NB4 (cell line): Measurements from ENCODE around the gene PDK2.

Experiments
- DNase-seq: peaks from one replicate; pipeline ENCODE4 v3.0.0; 2010; ENCODE audit warnings: low read depth
- H3K4me3 ChIP-seq: one replicate; pipeline ENCODE4 v1.5.1; 2011; ENCODE audit warnings: mild to moderate bottlenecking, low read depth, low read length, moderate library complexity
- CTCF ChIP-seq: IDR thresholded peaks from one replicate; pipeline ENCODE4 v1.5.1; 2012; ENCODE audit warnings: low read depth, low read length
- MAX ChIP-seq: IDR thresholded peaks from 2 replicates; pipeline ENCODE4 v1.6.1; 2011; ENCODE audit warnings: low read depth, low read length
- MYC ChIP-seq: IDR thresholded peaks from 2 replicates; pipeline ENCODE4 v1.6.1; 2011; ENCODE audit warnings: low read depth, low read length
- POLR2A ChIP-seq: IDR thresholded peaks from 2 replicates; pipeline ENCODE4 v1.6.1; 2011; ENCODE audit warnings: mild to moderate bottlenecking; ENCODE audit not compliant: insufficient read length; ENCODE audit errors: extremely low read depth

Gene PDK2

GRCh38 chr17:50072925-50073324, 22.2 kb upstream of the PDK2 start:
- TF ChIP-seq MYC (no peak), POLR2A (no peak), MAX (no peak), CTCF (no peak)
- DNase-seq = no peak
- H3K4me3 ChIP-seq = no peak overlapping the region

- DNase-seq = no peak
- H3K4me3 ChIP-seq = no peak overlapping the region
- TF ChIP-seq MAX (no peak), POLR2A (no peak)
These were observed 20.9 kb upstream of the PDK2 start for GRCh38 chr17:50074227-50074626.

- DNase-seq = no peak
- H3K4me3 ChIP-seq = no peak overlapping the region
- TF ChIP-seq MYC = no peak
- no peak for TF ChIP-seq CTCF
- no peak for TF ChIP-seq MAX
- TF ChIP-seq POLR2A = no peak
These were observed 19.6 kb upstream of the PDK2 start for GRCh38 chr17:50075446-50076032.

- no peak for DNase-seq
- H3K4me3 ChIP-seq = no peak overlapping the region
- TF ChIP-seq CTCF = no peak
- no peak for TF ChIP-seq MAX
These were observed 18.9 kb upstream of the PDK2 start for GRCh38 chr17:50076221-50076590.

GRCh38 chr17:50076591-50077235, 18.4 kb upstream of the PDK2 start:
- H3K4me3 ChIP-seq = no peak overlapping the region
- no peak for DNase-seq
- TF ChIP-seq POLR2A (no peak), MYC (no peak), MAX (no peak), CTCF (no peak)

GRCh38 chr17:50078430-50078829, 16.7 kb upstream of the PDK2 start:
- H3K4me3 ChIP-seq = no peak overlapping the region
- TF ChIP-seq MYC (no peak), MAX (no peak), POLR2A (no peak), CTCF (no peak)

More at GRCh38 chr17:50078430-50078829, 16.7 kb upstream of the PDK2 start:
- DNase-seq = no peak
